HG03097 (cell line): ENCODE results near the gene PFKP.
"Not testable (repeated sequence)": the region's sequence is repeated elsewhere in the genome, so short reads cannot be mapped to it uniquely, and the experiment has no call there.

Experiments
- ATAC-seq: cut with Tn5 transposase; IDR thresholded peaks from one replicate; pipeline ENCODE4 v1.9.1; 2021; ENCODE audit not compliant: unreplicated experiment, low FRiP score

PFKP gene

GRCh38 chr10:3095373-3096139 lies 28.2 kb downstream of the PFKP start:
- ATAC-seq: peak; percentile 51

- no peak for ATAC-seq
These were observed 28.8 kb downstream of the PFKP start for GRCh38 chr10:3096149-3096548.

- ATAC-seq: no peak
These were observed 29.8 kb downstream of the PFKP start for GRCh38 chr10:3097160-3097559.

- ATAC-seq: no peak
These were observed 31.3 kb downstream of the PFKP start for GRCh38 chr10:3098689-3099088.

GRCh38 chr10:3099291-3100092 lies 32.1 kb downstream of the PFKP start:
- no peak for ATAC-seq

- ATAC-seq: no peak
These were observed 32.9 kb downstream of the PFKP start for GRCh38 chr10:3100093-3100792.

- ATAC-seq: no peak
These were observed 33.7 kb downstream of the PFKP start for GRCh38 chr10:3100856-3101640.

- no peak for ATAC-seq
These were observed 35.5 kb downstream of the PFKP start for GRCh38 chr10:3102720-3103427.

GRCh38 chr10:3103646-3104045 lies 36.3 kb downstream of the PFKP start:
- no peak for ATAC-seq

GRCh38 chr10:3104251-3104918 lies 37.0 kb downstream of the PFKP start:
- no peak for ATAC-seq

- ATAC-seq: no peak
These were observed 37.8 kb downstream of the PFKP start for GRCh38 chr10:3105166-3105565.

- ATAC-seq: no peak
These were observed 38.6 kb downstream of the PFKP start for GRCh38 chr10:3105905-3106304.

- not testable (repeated sequence) for ATAC-seq
These were observed 39.0 kb downstream of the PFKP start for GRCh38 chr10:3106328-3106727.

GRCh38 chr10:3106928-3107425 lies 39.6 kb downstream of the PFKP start:
- ATAC-seq: no peak

GRCh38 chr10:3107426-3107961 lies 40.1 kb downstream of the PFKP start:
- no peak for ATAC-seq

- no peak for ATAC-seq
These were observed 40.7 kb downstream of the PFKP start for GRCh38 chr10:3108033-3108432.

- ATAC-seq: no peak
These were observed 41.3 kb downstream of the PFKP start for GRCh38 chr10:3108575-3109105.

- no peak for ATAC-seq
These were observed 41.8 kb downstream of the PFKP start for GRCh38 chr10:3109196-3109595.

- ATAC-seq: no peak
These were observed 42.3 kb downstream of the PFKP start for GRCh38 chr10:3109633-3110032.
